HL-60/S4 treated with phorbol 12-myristate 13-acetate at 8.2 ng/mL for 4 days and 3 days (cell line): ENCODE data around the gene IMPDH1.

Experiments
- in situ Hi-C: fragments of 300-500 bp; cut with MboI; formaldehyde crosslinking; loops from 2 replicates; pipeline ENCODE4 v1.15.0; 2022; ENCODE audit warnings: low sequenced_read_pairs

IMPDH1 gene

GRCh38 chr7:128405471-128406313 is 4.1 kb downstream of the IMPDH1 start:
- in situ Hi-C loops, result no loop called here

GRCh38 chr7:128404886-128405470 is 4.8 kb downstream of the IMPDH1 start:
- in situ Hi-C loops, result no loop called here

GRCh38 chr7:128404143-128404681 is 5.6 kb downstream of the IMPDH1 start:
- in situ Hi-C loops, result no loop called here

GRCh38 chr7:128403676-128404075 is 6.1 kb downstream of the IMPDH1 start:
- in situ Hi-C loops, result no loop called here

GRCh38 chr7:128402356-128402755 is 7.4 kb downstream of the IMPDH1 start:
- in situ Hi-C loops, result no loop called here

GRCh38 chr7:128400566-128400965 is 9.2 kb downstream of the IMPDH1 start:
- in situ Hi-C loops, result no loop called here

GRCh38 chr7:128399991-128400390 is 9.8 kb downstream of the IMPDH1 start:
- in situ Hi-C loops, result no loop called here

GRCh38 chr7:128398841-128399135 is 11.0 kb downstream of the IMPDH1 start:
- in situ Hi-C loops, result no loop called here

- in situ Hi-C loops, result no loop called here
These were observed 11.6 kb downstream of the IMPDH1 start for GRCh38 chr7:128398016-128398840.

- in situ Hi-C loops, result no loop called here
These were observed 13.4 kb downstream of the IMPDH1 start for GRCh38 chr7:128396357-128396756.

- in situ Hi-C loops, result no loop called here
These were observed 14.0 kb downstream of the IMPDH1 start for GRCh38 chr7:128395748-128396147.

GRCh38 chr7:128394904-128395496 is 14.8 kb downstream of the IMPDH1 start:
- in situ Hi-C loops, result no loop called here

GRCh38 chr7:128393526-128394330 is 16.1 kb downstream of the IMPDH1 start:
- in situ Hi-C loops, result no loop called here

- in situ Hi-C loops, result no loop called here
These were observed 17.1 kb downstream of the IMPDH1 start for GRCh38 chr7:128392446-128393327.

GRCh38 chr7:128391805-128392204 is 18.0 kb downstream of the IMPDH1 start:
- in situ Hi-C loops, result no loop called here

GRCh38 chr7:128390871-128391565 is 18.8 kb downstream of the IMPDH1 start:
- in situ Hi-C loops, result no loop called here

GRCh38 chr7:128389618-128390329 is 20.0 kb downstream of the IMPDH1 start:
- in situ Hi-C loops, result no loop called here

- in situ Hi-C loops, result no loop called here
These were observed 20.6 kb downstream of the IMPDH1 start for GRCh38 chr7:128389085-128389617.
